HTR-8/SVneo (cell line): ENCODE measurements around the gene NEAT1.
A peak's percentile ranks its signal among the peaks of the same experiment; 100 is the strongest.

Experiments
- DNase-seq: peaks from one replicate; pipeline ENCODE4 v3.0.0; 2011; ENCODE audit warnings: low spot score, mixed read lengths; ENCODE audit not compliant: insufficient read length
- FAIRE-seq: peaks from 2 replicates; lab custom pipeline; 2011; peaks lifted over from hg19 to GRCh38; lab: Jason Lieb, UNC

Gene NEAT1

DNA sequence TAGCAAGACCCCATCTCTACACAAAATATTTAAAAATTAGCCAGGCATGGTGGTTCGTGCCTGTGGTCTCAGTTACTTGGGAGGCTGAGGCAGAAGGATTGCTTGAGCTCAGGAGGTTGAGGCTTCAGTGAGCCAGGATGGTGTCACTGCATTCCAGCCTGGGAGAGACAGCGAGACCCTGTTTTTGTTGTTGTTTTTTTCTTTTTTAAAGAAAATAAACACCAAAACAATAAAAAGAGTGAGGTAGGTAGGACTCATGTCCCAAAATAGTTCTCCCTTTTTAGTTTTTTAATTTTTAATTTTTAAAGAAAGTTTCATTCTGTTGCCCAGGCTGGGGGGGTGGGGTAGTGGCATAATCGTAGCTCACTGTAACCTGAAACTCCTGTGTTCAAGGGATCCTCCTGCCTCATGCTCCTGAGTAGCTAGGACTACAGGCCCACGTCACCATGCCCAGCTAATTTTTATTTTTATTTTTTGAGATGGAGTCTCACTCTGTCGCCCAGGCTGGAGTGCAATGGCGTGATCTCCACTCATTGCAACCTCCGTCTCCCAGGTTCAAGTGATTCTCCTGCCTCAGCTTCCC, 50.8 kb downstream of the NEAT1 start:
- no peak for FAIRE-seq

DNA sequence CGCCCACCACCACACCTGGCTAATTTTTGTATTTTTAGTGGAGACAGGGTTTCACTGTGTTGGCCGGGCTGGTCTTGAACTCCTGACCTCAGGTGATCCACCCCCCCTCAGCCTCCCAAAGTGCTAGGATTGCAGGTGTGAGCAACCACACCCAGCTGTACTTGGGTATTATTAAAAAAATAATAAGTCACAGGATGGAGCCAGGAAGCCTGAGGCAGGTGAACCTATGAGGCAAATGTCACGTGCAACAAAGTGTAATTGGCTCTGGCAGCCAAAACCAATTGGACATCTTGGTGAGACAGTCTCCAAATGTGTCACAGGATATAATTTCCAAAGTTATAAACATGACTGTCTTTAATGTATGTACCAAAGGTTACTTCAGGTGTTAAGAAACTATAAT, 52.3 kb downstream of the NEAT1 start:
- DNase-seq, result no peak
- no peak for FAIRE-seq

More for the DNA sequence above, 50.8 kb downstream of the NEAT1 start:
- no peak for DNase-seq

DNA sequence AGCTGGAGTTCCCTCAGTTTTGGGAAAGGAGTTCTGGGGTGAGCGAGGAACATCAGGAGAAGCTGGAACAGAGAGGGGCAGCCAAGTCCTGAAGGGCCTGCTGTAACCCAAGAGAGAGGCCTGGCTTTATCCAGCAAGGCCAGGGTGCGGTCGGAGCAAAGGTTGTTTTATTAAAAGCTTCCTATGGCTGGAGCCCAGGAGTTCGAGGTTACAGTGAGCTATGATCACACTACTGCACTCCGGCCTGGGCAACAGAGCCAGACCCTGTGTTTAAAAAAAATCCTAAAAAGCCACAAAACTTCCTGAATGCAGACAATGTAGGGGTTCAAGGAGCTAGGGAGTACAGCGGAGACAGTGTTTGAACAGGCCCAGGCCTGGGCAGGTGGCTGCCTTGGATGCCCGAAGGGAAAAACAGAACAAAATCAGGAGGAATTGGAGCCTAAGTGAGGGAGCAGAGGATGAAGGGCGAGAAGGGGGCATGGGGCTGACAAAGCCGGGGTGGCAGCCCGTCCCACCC, 54.1 kb downstream of the NEAT1 start:
- DNase-seq (no peak), FAIRE-seq (no peak)

DNA sequence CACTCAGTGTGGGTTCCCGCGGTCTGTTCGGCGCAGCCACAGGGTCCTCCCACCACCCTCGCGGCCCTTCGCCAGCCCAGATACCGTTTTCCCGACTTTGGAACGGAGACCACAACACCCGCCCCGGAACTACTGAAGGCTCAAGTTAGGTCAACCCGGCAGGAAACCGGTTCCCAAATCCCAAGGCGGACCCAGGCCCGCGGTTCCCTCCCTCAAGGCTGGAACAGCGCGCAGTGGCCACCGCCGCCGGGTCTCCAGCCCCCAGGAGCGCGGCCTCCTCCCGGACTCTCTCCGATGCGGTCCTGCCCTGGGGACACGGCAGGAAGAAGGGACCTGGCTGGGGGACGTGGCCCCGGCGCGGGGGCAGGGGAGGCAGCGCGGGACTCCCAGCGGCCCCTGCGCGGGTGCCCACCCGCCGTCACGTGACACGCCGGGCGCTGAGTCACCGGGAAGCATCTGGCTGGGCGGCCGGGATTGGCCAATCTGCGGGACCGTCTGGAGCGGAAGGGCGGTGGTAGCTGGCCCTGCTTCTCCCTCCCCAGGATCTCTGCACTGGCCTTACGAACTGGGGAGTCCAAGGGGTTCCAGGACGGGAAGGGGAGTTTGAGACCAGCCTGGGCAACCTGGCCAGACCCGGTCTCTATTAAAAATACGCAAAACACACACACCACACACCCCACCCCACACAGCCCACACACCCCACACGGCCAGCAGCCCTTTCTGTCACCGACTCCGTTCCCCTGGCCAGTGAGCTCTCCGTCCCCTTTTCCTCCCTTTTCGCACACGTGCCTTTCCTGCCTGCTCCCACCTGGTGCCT, 54.8 kb downstream of the NEAT1 start:
- DNase-seq, result peak; percentile 94
- FAIRE-seq, result peak; percentile 82

DNA sequence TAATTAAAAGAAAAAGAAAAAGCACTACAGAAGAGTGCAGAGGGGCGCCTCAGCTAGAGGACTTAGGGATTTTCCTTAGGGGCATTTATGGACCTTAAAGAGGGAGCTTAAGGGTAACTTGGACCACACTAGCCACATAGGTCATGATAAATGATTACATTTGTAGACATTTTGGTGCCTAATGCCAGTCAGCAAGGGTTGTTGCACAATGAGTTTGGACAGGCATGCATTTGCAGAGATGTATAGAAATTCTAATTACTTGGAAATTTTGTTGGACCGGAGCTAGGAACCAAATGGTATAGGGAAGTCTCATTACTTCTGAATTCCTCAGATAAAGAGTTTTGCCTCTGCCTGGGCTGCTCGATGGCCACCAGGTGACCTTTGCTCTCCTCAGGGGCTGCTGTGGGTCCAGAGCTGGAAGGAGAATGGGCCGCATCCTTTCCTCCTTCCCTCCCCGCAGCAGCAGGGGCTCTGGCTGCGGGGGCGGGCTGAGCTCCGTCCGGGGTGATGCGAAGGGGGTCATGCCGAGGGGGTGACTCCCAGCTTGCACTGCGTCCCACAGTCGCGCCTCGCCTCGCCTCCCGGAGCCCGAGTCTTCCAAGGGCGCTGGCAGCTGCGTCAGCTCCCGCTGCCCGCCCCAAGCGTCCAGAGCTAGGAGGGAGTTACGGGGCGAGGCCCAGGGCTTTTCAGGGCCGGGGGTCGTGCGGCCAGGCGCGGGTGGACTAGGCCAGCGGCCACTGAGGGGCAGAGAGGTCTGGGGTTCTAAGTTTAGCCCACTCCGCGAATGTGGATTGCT, 56.0 kb downstream of the NEAT1 start:
- DNase-seq, result no peak
- no peak for FAIRE-seq

DNA sequence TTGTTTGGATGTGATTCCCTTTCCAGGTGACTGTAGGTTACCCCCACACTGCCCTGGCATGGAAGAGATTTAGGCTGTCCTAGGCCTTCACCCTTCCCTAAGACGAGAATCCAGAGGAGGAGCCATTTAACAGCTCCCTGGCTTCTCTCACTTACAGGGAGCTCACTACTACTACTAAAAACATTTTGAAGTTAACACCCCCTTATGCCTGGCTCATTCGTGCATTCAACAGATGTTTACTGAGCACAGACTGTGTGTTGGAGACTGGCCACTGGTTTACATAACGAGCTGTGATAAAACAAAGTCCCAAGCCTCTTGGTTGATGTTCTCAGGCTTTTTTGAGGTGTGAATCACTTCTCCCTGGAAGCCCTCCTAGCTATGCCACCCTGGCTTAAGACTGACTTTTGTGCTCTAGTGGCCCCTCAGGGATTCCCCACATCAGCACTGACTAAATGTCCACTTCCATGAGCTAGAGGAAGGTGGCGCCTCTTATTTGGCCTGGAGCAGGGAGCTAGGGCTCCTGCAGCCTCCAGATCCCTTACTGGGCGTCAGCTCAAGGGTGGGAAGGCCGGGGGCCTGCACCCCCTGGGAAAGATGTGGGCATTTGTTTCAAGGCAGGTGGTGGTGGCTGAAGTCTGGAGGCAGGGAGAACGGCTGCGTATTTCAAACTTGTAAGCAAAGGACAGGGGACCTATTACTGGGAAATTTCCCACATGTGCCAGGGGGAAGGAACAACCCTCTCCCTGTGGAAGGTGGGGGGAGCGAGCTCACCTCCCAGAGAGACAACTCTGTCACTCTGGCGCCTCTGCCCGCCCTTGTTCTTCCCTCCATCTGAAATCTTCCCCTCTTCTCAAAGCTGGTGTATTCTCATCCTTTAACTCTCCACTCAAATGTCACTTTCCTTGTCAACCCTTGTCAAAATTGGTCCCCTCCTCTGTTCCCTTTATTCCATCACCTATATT, 56.9 kb downstream of the NEAT1 start:
- FAIRE-seq (no peak), DNase-seq (no peak)

DNA sequence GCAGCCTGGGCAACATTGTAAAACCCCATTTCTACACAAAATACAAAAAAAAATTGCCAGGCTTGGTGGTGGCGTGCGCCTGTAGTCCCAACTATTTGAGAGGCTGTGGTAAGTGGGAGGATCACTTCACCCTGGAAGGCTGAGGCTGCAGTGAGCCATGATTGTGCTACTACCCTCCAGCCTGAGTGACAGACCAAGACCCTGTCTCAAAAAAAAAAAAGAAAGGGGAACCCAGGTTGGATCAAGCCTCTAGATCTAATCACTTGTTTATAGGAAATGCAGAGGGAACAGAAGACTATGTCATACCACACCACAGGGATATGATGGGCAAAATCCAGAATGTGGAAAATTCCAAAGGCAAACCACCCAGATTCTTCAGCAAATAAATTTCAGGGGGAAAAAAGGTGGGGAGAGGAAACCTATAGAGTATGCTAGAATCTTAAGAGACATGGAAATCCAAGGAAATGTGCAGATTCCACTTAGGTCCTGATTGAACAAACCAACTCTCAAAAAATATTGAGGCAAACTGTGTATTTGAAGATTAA, 59.8 kb downstream of the NEAT1 start:
- no peak for FAIRE-seq
- no peak for DNase-seq

DNA sequence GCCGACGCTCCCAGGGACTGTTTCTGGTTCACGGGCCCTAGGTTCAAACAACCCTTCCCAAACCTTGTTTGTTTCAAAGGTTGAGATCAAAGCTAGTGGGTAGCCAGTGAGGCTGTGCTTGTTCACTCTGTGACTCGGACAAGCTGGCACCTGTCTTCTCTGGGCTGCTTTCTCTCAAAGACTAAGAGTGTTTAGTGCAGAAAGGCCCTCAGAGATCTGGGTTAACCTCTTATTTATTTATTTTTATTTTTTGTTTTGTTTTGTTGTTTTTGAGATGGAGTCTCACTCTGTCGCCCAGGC, 63.3 kb downstream of the NEAT1 start:
- DNase-seq, result no peak

DNA sequence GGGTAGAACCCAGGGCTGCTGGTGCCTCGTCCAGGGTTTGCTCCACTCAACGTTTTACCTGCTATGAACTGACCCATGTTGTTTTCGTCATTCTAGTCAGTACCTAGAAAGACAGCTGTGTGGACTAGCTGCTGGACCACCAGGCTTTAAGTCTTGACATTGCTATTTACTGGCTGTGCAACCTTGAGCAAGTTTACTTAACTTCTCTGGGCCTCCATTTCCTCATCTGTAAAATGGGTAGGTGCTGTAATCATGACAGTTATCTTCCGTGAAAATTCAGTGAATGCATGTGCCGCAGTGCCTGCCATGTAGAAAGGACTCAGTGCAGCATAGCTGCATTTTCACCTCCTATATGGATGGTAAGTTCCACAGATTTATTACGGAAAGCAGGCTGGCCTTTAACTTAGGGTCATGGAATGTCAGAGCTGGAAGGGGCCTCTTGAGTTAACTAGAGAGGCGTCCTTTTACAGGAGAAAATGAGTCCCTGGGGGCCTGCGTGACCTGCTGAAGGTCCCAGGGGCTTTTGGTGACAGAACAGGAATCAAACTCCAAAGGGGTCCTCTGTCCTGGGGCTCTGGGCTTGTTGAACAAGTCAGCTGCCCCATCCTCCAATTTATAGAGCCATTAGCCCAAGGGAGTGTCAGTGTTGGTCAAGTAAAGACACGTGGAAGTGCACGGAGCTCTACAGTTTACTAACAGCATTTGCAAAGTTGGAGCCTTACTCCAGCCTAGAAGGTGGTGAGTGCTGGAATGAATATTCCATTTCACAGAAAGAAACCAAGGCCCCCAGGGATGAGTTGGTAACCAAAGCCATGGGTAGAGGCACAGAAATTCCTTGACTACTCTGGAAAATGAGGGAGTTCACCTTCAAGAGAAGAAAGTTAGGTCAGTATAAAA, 64.2 kb downstream of the NEAT1 start:
- FAIRE-seq (no peak), DNase-seq (no peak)

More for the DNA sequence above, 63.3 kb downstream of the NEAT1 start:
- no peak for FAIRE-seq

DNA sequence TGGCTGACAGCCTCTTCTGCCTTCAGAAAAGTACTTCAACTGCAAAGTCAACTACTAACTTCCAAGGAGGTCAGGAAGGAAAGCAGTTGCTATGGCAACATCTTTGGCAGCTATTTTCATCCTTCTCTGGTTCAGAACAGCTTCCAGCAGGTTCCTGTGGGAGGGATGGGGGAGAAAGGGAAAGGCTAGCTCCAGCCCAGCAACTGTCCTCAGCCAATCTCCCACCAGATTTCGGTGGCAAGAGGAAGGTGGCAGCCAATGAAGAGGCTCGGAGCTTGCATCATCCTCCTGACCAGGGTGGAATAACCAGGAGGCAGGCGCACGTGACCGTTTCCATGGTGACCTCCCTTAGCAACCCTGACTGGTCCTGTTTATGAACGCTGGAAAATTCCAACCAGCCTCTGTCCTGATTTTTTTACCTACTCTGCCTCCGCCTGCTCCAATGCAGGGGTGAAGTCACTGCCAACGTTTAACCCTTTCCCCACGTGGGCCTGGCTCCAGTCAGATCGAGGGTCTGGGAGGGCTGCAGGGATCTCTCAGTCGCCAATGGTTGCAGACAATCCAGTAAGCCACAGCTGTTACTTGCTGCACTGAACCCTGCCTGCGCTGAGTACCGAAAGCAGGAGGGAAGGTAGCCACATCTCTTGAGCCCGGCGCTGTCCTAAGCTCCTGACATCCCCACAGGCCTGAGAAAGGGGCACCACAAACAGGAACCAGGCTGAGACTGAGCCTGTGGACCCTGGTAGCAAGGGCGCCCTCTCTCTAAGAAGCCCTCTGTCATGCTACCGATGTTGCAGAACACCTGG, 65.1 kb downstream of the NEAT1 start:
- FAIRE-seq, result peak; percentile 79
- DNase-seq, result peak; percentile 97

DNA sequence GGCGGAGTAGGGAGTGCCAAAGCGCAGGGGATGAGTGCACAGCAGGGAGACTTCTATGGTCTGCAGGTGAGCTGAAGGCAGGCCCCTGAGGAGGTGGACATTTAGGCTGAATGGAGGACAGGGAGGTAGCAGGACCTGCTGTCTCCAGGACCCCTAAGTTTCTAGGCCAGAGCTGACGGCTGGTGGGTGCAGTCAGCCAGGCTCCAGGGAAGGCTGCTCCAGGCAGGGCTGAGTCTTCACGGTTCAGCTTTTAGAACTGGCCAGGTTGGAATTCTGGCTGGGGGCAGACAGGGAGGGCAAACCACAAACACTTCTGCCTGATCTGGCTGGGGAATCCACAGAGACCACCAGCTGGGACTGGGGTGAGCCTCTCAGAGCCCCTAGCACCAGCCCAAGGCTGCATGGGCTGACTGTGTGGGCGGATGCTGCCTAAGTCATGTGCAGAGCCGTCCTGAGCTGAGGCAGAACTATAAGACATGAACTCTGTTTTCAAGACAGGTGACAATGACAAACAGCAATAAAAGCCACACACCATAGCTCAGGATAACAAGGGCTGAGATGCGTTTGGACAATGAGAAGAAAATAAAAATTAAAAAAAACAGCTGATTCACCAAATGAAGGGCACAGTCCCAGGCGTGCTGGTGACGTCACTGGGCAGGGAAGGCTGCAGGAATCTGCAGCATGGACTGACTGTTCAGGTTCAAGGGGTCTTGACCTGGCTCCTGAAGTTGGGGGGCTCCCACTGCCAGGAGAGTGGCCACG, 65.9 kb downstream of the NEAT1 start:
- FAIRE-seq (no peak), DNase-seq (no peak)

DNA sequence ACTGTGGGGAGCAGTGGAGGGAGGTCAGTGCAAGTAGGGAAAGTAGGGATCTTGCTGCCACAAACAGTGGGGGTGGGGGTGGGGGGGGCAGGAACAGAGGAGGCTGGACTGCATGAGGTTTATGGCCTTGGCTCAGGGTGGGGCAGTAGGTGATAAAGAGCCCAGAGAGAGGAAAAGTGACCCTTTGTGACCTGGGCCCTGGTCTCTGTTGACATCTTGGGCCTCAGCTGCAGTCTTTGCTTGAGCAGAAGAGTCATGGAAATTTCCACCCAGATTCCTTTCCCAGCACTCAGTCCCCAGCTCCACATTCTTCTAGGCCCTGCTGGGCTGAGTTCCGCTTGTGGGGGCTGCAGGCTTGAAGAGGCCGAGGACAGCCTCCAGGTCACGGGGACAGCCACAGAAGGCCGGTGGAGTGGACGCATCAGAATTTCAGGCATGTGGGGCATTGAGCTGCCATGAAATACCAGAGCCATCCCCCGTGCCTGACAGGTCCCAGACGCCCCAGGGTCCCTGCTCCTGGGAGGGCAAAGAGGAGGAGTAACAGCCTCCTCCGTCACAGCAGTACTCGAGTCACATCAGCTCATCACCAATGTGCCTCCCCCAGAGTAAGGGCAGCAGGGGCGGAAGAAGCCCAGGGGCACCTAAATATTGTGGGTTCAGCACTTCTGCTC, 66.6 kb downstream of the NEAT1 start:
- DNase-seq, result peak; percentile 82
- FAIRE-seq, result peak; percentile 86

DNA sequence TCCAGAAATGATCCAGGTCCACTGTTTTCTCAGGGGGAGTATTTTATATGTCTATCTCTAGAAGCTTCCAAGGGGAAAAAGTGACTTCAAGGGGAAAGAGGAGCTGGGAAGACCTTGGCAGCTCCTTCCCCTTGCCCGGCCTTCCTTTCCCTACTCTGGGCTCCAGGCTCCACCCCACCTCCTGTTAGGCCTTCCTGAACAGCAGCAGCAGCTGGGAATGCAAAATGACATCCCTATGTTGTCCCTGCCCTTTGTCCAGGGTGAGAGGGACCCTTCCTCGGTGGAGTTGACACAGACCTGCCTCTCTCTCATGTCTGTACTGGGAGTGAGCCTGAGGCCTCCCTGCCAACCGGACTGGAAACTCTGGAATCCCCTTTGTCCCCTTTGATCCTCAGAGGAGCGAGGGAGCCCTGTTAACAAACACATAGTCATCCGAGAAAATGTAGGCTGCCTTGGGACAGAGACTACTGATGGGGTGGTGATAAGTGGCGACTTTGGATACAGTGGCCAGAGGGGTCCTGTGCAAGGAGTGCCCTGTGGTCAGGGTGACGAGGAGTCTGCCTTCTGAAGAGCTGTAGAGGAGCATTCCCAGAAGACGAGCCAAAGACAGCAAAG, 67.2 kb downstream of the NEAT1 start:
- DNase-seq (no peak), FAIRE-seq (no peak)

DNA sequence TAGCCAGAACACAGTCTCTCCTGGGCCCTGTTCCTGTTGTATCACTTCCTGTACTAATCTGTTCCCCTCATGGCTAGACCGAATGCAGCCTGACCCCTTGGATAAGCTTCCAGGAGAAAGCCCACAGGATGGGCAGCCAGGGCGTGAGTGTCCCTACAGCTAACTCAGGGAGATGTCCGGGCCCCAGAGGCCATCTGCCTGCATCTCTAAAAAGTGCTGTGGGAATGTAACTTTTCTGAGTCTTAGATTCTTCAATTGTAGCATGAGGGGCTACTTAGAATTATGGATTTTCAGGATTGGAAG, 68.5 kb downstream of the NEAT1 start:
- DNase-seq (no peak), FAIRE-seq (no peak)

DNA sequence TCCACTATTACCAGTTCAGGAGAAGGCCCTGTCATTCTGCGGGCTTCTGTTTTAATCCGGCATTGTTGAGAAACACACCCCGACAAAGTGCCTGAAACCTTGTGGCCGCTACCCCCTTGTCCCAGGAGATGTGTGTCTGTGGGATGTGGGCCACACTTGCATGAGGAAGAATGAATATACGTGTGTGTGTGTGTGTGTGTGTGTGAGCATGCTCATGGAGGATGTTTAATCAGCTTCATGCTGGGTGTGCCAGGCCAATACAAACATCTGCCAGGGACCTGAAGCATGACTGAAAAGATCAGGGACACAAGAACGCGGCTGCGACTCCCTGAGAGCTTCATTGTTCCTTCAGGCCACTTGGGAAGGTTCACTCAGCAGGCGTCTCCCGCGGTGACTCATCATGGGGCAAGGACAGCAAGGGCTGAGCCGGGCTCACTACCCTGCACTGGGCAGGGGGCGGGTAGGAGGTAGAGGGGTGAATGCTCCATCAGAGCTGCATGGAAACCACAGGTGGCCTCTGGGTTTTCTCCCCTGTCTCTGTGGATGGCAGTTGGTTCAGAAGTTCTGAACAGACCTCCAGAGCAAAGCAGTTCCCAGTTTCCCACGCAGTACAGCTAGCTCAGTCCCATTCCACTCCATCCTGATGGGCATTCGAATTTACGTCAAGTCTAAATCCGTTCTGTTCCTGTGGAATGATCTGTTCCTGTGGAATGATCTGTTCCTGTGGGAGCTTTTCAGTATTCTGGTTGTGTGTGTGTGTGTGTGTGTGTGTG, 69.2 kb downstream of the NEAT1 start:
- FAIRE-seq (no peak), DNase-seq (no peak)

DNA sequence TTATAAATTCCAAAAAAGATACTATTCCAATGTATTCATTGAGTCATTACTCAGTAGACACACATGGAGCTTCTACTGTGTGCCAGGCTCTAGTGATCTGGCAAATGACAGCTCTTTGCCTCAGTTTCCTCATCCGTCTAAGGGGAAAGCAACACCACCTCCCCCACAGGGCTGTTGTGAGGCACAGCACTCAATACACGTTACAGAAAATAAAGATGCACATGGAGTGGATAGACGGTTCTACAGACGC, 69.7 kb downstream of the NEAT1 start:
- FAIRE-seq, result no peak

More for the DNA sequence above, 69.7 kb downstream of the NEAT1 start:
- DNase-seq, result no peak
